ENCODE results near the gene ADAP1. TPM values are rescaled to one million over a fixed set of nuclear protein-coding genes. Genes with fewer than 3 reads are reported as not detected.

The ADAP1 gene
- total and polyA plus RNA-seq, 12 donors = 0.29 to 60.2 (median 9.3) TPM

DNA sequence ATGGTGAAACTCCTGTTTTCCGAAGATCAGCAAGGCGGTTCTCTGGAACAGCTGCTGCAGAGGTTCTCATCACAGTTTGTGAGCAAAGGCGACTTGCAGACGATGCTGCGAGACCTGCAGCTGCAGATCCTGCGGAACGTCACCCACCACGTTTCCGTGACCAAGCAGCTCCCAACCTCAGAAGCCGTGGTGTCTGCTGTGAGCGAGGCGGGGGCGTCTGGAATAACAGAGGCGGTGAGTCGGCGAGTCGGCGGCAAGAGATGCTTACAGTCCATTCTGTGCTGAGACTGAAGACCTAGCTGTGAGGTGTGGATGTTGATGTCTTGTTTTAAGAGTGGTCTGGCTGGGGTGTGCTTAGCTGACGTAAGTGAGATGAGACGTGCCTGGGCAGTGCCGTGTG, 94.3 kb downstream of the ADAP1 start:
- no peak overlapping the region for H3K27ac ChIP-seq
- H3K9me3 ChIP-seq (replicated peaks in 1 of 3) = no peaks in the 10 kb centered on the region
- no peaks in the 10 kb centered on the region for H3K27me3 ChIP-seq
- no peak overlapping the region for H3K4me3 ChIP-seq
- no peak for DNase-seq
- no peak for TF ChIP-seq CTCF (IDR thresholded peaks at IDR 0.05)
- TF ChIP-seq POLR2A (IDR thresholded peaks at IDR 0.05) = no peak
- H3K4me1 ChIP-seq (replicated peaks in 1 of 2) = no peaks in the 10 kb centered on the region
- 91 to 96% (median 93%) methylated on average over 18 to 21 of the region's 21 CpGs for WGBS, 4 donors
- H3K36me3 ChIP-seq (replicated peaks in 1 of 2) = peaks cover 0 to 90% of the 10 kb centered on the region in 2 donors
- intact Hi-C loops (cut with DNase I) = no loop called here

- Histone ChIP-seq H3K9me3 (replicated peaks in 1 of 3) (no peaks in the 10 kb centered on the region), H3K4me3 (no peak overlapping the region), H3K27ac (no peak overlapping the region), H3K36me3 (replicated peaks in 1 of 2) (peaks cover 0 to 92% of the 10 kb centered on the region in 2 donors), H3K27me3 (no peaks in the 10 kb centered on the region), H3K4me1 (replicated peaks in 1 of 2) (no peaks in the 10 kb centered on the region)
- TF ChIP-seq CTCF (IDR thresholded peaks at IDR 0.05) = no peak
- TF ChIP-seq POLR2A (IDR thresholded peaks at IDR 0.05) = no peak
- WGBS, 4 donors = 81 to 90% (median 86%) methylated on average over 16 of the region's 16 CpGs
- intact Hi-C loops (cut with DNase I) = no loop called here
- DNase-seq = no peak
Observed at GRCh38 chr7:859359-860030, 95.0 kb downstream of the ADAP1 start.

DNA sequence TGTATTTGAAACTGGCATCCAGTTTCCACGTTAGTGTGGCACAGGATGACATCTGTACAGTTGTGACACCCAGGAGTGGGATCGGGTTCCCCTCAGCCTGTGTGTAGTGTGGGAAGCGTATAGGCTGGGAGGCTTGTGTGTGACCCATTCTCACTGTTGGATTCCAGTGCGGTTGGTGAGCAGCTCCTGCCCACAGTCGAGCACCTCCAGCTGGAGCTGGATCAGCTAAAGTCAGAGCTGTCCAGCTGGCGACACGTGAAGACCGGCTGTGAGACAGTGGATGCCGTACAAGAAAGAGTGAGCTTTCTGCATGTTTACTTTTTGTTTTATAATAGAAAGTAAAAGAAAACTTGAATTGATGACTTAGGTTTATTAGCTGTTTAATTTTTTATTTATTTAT, 96.8 kb downstream of the ADAP1 start:
- intact Hi-C loops (cut with DNase I) = no loop called here
- H3K27ac ChIP-seq = no peak overlapping the region
- WGBS, 4 donors = 85 to 95% (median 85%) methylated on average over 9 of the region's 9 CpGs
- H3K9me3 ChIP-seq (replicated peaks in 1 of 3) = no peaks in the 10 kb centered on the region
- DNase-seq = no peak
- no peaks in the 10 kb centered on the region for H3K27me3 ChIP-seq
- H3K4me1 ChIP-seq (replicated peaks in 1 of 2) = no peaks in the 10 kb centered on the region
- peaks cover 0 to 100% of the 10 kb centered on the region in 2 donors for H3K36me3 ChIP-seq (replicated peaks in 1 of 2)
- no peak for TF ChIP-seq CTCF (IDR thresholded peaks at IDR 0.05)
- no peak for TF ChIP-seq POLR2A (IDR thresholded peaks at IDR 0.05)
- H3K4me3 ChIP-seq = no peak overlapping the region

DNA sequence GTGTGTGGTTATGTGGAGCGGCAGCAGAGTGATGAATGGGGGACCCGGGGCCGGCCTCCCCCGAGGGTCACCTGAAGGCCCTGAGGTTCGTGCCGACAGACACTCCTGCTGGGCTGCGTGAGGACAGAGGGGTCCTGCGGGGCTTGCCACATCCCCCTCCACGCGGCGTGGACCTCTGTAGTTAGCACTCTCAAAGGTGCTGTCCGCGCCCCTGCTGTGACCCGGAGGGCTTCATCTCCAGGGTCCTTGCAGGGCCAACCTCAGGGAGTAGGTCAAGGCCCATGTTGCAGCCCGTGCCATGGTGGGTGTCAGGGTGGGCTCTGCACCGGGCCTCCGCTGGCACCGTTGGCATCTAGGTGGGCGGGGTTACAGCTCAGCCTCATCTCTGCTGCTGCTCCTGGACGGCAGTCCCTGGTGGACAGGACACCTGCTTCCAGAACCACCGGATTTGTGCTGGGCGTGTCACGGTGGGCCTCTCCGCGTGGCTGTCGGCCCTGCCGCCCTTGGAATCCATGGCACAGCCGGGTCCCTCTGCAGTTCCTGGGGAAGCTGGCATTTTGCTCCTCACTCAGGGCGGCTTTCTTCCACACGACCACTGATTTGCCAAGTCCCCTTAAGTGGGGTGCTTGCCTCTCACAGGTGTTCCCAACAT, 97.9 kb downstream of the ADAP1 start:
- no peak overlapping the region for H3K4me3 ChIP-seq
- TF ChIP-seq POLR2A (IDR thresholded peaks at IDR 0.05) = no peak
- TF ChIP-seq CTCF (IDR thresholded peaks at IDR 0.05) = no peak
- H3K36me3 ChIP-seq (replicated peaks in 1 of 2) = peaks cover 0 to 100% of the 10 kb centered on the region in 2 donors
- H3K9me3 ChIP-seq (replicated peaks in 1 of 3) = no peaks in the 10 kb centered on the region
- WGBS, 4 donors = 83 to 92% (median 87%) methylated on average over 15 to 30 of the region's 30 CpGs
- no peak overlapping the region for H3K27ac ChIP-seq
- intact Hi-C loops (cut with DNase I) = no loop called here
- no peaks in the 10 kb centered on the region for H3K4me1 ChIP-seq (replicated peaks in 1 of 2)
- H3K27me3 ChIP-seq = no peaks in the 10 kb centered on the region
- DNase-seq = no peak

All from adrenal gland (tissue), 12 donors.